WTC11 (cell line): ENCODE data around the gene CLSTN2.

Source experiments
- ATF1 ChIP-seq: sonication (generic); formaldehyde crosslinking; IDR thresholded peaks from 2 replicates; pipeline ENCODE4 v1.8.1; 2023; ENCODE audit warnings: mild to moderate bottlenecking, moderate library complexity, missing genetic modification reagents
- CTCF ChIP-seq: fragments of 200-600 bp; IDR thresholded peaks from 2 replicates; pipeline ENCODE4 v1.8.0; 2022; ENCODE audit warnings: antibody characterized with exemption
- E2F5 ChIP-seq: sonication (generic); formaldehyde crosslinking; IDR thresholded peaks from 2 replicates; pipeline ENCODE4 v1.8.1; 2022; ENCODE audit warnings: mild to moderate bottlenecking, moderate library complexity, missing genetic modification reagents
- ESRRA ChIP-seq: sonication (generic); formaldehyde crosslinking; IDR thresholded peaks from 2 replicates; pipeline ENCODE4 v1.8.1; 2022; ENCODE audit warnings: mild to moderate bottlenecking, missing genetic modification reagents, borderline replicate concordance
- FOXJ3 ChIP-seq: sonication (generic); formaldehyde crosslinking; IDR thresholded peaks from 2 replicates; pipeline ENCODE4 v1.9.0; 2021; ENCODE audit warnings: missing genetic modification reagents, mild to moderate bottlenecking, borderline replicate concordance
- HMGA2 ChIP-seq: fragments of 250-450 bp; sonication (Bioruptor Pico); IDR thresholded peaks from 2 replicates; pipeline ENCODE4 v1.4.0; 2021; ENCODE audit warnings: mild to moderate bottlenecking, moderate library complexity
- JUN ChIP-seq: sonication (generic); formaldehyde crosslinking; IDR thresholded peaks from 2 replicates; pipeline ENCODE4 v1.8.0; 2023; ENCODE audit warnings: mild to moderate bottlenecking, missing genetic modification reagents
- SMAD3 ChIP-seq: sonication (generic); formaldehyde crosslinking; IDR thresholded peaks from 2 replicates; pipeline ENCODE4 v1.8.0; 2022; ENCODE audit warnings: missing genetic modification reagents, mild to moderate bottlenecking, borderline replicate concordance
- SMAD4 ChIP-seq: sonication (generic); formaldehyde crosslinking; IDR thresholded peaks from 2 replicates; pipeline ENCODE4 v1.8.0; 2022; ENCODE audit warnings: mild to moderate bottlenecking, missing genetic modification reagents
- ZNF317 ChIP-seq: sonication (generic); formaldehyde crosslinking; IDR thresholded peaks from 2 replicates; pipeline ENCODE4 v1.8.1; 2023; ENCODE audit warnings: low read depth, mild to moderate bottlenecking, moderate library complexity, missing genetic modification reagents, borderline replicate concordance
- TF ChIP-seq, protein P1 (sequence below): sonication (generic); formaldehyde crosslinking; IDR thresholded peaks from 2 replicates; pipeline ENCODE4 v1.8.0; 2022; ENCODE audit warnings: mild to moderate bottlenecking, missing genetic modification reagents
- TF ChIP-seq, protein P2 (sequence below): sonication (generic); formaldehyde crosslinking; IDR thresholded peaks from 2 replicates; pipeline ENCODE4 v1.8.1; 2023; ENCODE audit warnings: mild to moderate bottlenecking, missing genetic modification reagents, moderate library complexity
- TF ChIP-seq, protein P3 (sequence below): sonication (generic); formaldehyde crosslinking; IDR thresholded peaks from 2 replicates; pipeline ENCODE4 v1.8.0; 2022; ENCODE audit warnings: mild to moderate bottlenecking, missing genetic modification reagents

DNA sequence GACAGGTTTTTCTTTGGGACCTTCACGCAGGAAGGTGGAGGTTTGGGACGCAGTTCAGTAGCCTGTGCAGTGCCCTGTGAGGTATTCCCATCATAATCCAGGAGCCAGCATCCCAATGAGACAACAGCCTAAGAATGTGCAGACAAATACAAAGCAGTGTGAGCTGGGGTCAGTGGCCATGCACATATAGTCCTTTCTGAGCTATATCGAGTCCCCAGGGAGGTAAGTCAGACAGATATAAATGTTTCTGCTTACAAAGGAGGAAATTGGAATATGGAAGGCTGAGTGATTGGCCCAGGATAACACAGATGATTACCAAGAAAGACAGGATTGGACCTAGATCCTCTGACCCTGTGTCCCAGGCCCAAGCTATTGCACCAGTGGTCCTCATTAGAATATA is 526.3 kb downstream of the CLSTN2 start:
- TF ChIP-seq E2F5 (CRISPR knock-in tag) (no peak), CTCF (no peak), ESRRA (no peak), SMAD4 (CRISPR knock-in tag) (no peak), FOXJ3 (no peak), ZNF317 (no peak), ATF1 (CRISPR knock-in tag) (no peak), HMGA2 (CRISPR knock-in tag) (no peak), SMAD3 (CRISPR knock-in tag) (no peak), JUN (CRISPR knock-in tag) (no peak)
- TF ChIP-seq, protein P1, sequence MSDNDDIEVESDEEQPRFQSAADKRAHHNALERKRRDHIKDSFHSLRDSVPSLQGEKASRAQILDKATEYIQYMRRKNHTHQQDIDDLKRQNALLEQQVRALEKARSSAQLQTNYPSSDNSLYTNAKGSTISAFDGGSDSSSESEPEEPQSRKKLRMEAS, result no peak
- TF ChIP-seq, protein P2, sequence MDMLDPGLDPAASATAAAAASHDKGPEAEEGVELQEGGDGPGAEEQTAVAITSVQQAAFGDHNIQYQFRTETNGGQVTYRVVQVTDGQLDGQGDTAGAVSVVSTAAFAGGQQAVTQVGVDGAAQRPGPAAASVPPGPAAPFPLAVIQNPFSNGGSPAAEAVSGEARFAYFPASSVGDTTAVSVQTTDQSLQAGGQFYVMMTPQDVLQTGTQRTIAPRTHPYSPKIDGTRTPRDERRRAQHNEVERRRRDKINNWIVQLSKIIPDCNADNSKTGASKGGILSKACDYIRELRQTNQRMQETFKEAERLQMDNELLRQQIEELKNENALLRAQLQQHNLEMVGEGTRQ (CRISPR knock-in tag), result no peak
- TF ChIP-seq, protein P3, sequence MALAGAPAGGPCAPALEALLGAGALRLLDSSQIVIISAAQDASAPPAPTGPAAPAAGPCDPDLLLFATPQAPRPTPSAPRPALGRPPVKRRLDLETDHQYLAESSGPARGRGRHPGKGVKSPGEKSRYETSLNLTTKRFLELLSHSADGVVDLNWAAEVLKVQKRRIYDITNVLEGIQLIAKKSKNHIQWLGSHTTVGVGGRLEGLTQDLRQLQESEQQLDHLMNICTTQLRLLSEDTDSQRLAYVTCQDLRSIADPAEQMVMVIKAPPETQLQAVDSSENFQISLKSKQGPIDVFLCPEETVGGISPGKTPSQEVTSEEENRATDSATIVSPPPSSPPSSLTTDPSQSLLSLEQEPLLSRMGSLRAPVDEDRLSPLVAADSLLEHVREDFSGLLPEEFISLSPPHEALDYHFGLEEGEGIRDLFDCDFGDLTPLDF, result no peak
